ENCODE results near the gene MMP11. TPM values are rescaled to one million over a fixed set of nuclear protein-coding genes. Genes with fewer than 3 reads are reported as not detected.

The MMP11 gene
- total RNA-seq, 4 donors from 2014 or later, result 7.6 to 35.8 (median 8.7) TPM; not detected in 1

DNA sequence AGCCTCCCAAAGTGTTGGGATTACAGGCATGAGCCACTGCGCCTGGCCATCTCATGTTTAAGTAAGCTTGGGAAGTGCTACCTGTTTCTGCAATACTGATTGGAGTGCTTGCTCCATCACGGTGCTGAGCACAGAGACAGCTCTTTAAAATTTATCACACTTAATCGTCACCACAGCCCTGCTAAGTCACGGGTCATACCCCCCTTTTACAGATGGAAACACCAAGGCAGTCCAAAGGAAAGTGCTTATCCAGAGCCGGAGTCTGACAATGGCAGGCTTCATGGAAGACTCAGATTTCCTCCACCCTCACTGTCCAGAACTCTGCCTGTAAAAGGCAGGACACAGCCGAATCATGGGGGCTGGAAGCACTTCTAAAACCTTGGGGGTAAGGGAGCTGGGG, 12.6 kb upstream of the MMP11 start:
- intact Hi-C loops (cut with DNase I; ENCODE audit: low total_unique reads), result no loop called here
- no peaks in the 10 kb centered on the region for H3K36me3 ChIP-seq
- no peak for DNase-seq
- no peak overlapping the region for H3K27ac ChIP-seq
- H3K4me3 ChIP-seq, result no peak overlapping the region
- no peak for TF ChIP-seq POLR2A (IDR thresholded peaks at IDR 0.05)
- TF ChIP-seq, protein P1, sequence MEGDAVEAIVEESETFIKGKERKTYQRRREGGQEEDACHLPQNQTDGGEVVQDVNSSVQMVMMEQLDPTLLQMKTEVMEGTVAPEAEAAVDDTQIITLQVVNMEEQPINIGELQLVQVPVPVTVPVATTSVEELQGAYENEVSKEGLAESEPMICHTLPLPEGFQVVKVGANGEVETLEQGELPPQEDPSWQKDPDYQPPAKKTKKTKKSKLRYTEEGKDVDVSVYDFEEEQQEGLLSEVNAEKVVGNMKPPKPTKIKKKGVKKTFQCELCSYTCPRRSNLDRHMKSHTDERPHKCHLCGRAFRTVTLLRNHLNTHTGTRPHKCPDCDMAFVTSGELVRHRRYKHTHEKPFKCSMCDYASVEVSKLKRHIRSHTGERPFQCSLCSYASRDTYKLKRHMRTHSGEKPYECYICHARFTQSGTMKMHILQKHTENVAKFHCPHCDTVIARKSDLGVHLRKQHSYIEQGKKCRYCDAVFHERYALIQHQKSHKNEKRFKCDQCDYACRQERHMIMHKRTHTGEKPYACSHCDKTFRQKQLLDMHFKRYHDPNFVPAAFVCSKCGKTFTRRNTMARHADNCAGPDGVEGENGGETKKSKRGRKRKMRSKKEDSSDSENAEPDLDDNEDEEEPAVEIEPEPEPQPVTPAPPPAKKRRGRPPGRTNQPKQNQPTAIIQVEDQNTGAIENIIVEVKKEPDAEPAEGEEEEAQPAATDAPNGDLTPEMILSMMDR (IDR thresholded peaks at IDR 0.05), result no peak
- H3K4me1 ChIP-seq, result peaks cover 0 to 3% of the 10 kb centered on the region in 2 donors
- H3K9me3 ChIP-seq, result no peaks in the 10 kb centered on the region
- no peaks in the 10 kb centered on the region for H3K27me3 ChIP-seq

DNA sequence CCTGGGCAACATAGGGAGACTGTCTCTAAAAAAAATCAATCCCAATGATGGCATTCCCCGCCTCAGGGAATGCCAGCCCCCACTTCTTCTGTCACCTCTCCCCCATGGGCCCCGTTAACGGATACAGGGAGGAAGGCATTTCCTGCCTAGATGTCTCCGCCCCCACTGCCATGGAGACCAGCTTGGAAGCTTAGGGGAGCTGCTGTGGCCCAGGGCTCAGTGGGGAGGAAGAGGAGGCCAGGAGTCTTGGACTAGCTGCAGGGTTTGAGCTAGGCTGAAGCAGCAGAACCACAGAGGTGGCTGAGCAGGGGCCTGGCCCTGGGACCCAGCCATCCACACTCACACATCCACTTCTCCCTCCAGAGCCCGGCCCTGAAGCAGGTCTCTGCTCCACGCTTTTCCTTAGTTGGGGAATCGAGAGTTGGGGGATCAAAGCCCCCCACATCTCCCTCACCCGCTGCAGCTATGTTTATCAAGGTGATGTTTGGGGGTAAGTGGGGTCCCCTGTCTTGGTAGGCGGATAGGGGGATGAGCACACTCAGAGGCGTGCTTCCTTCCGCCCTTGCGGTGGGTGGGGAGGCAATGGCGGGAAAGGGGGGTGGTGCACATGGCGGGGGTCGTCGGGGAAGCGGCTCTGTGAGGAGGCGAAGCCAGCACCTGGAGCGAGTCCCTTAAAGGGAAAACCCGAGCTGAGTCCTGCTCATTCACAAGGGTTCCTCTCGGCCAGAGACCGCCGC, 9.6 kb upstream of the MMP11 start, which contains the start of gene C22orf15:
C22orf15 (plus strand) TSS at position 149 of the 737 bp plus-strand sequence; CDS start at position 466, 317 bp downstream.
- H3K4me3 ChIP-seq, result no peak within 1 kb of the TSS
- H3K36me3 ChIP-seq, result no peaks in the 10 kb centered on the region
- TF ChIP-seq POLR2A (IDR thresholded peaks at IDR 0.05), result no peak
- TF ChIP-seq, protein P1 (IDR thresholded peaks at IDR 0.05), result no peak
- intact Hi-C loops (cut with DNase I; ENCODE audit: low total_unique reads), result no loop called here
- H3K27ac ChIP-seq, result no peak within 1 kb of the TSS
- DNase-seq, result no peak
- H3K9me3 ChIP-seq, result no peaks in the 10 kb centered on the region
- H3K4me1 ChIP-seq, result peaks cover 0 to 3% of the 10 kb centered on the region in 2 donors
- no peaks in the 10 kb centered on the region for H3K27me3 ChIP-seq

DNA sequence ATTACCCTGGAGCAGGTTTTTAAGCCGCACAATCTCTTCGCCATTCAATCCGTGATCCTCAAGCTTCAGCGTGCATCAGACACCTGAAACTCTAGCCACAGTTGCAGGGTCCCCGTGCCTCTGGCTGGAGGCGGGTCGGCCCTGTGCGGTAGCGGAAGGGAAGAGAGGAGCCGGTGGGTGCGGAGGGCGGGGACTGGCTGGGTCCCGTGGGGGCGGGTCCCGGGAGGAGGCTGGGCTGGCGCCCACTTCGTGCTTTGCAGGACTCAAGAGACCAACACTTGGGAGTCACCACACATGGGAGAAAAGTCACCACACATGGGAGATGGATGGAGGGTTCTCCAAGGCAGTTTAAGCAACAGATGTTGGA, 9.1 kb upstream of the MMP11 start:
- H3K36me3 ChIP-seq, result no peaks in the 10 kb centered on the region
- intact Hi-C loops (cut with DNase I; ENCODE audit: low total_unique reads), result no loop called here
- H3K27ac ChIP-seq, result no peak overlapping the region
- no peak for DNase-seq
- peaks cover 0 to 3% of the 10 kb centered on the region in 2 donors for H3K4me1 ChIP-seq
- H3K27me3 ChIP-seq, result no peaks in the 10 kb centered on the region
- no peak overlapping the region for H3K4me3 ChIP-seq
- TF ChIP-seq, protein P1 (IDR thresholded peaks at IDR 0.05), result no peak
- no peak for TF ChIP-seq POLR2A (IDR thresholded peaks at IDR 0.05)
- no peaks in the 10 kb centered on the region for H3K9me3 ChIP-seq

DNA sequence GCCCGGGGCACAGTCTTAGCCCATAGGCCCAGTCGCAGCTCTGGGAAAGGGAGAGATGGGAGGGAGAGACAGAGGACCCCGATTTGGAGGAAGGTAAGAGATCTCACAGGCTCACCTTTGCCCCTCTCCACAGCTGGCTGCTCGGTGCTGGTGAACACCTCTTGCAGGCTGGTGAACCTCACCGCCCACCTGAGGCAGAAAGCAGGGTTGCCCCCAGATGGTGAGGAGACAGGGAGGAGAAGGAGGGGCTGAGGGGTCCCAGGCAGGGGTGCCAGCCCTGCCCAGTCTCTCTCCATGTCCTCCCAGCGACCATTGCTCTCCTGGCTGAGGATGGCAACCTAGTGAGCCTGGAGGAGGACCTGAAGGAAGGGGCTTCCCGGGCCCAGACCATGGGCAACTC, 8.7 kb upstream of the MMP11 start:
- H3K4me3 ChIP-seq, result no peak overlapping the region
- no peak for DNase-seq
- no peaks in the 10 kb centered on the region for H3K36me3 ChIP-seq
- no peaks in the 10 kb centered on the region for H3K27me3 ChIP-seq
- intact Hi-C loops (cut with DNase I; ENCODE audit: low total_unique reads), result no loop called here
- H3K9me3 ChIP-seq, result no peaks in the 10 kb centered on the region
- TF ChIP-seq, protein P1 (IDR thresholded peaks at IDR 0.05), result no peak
- no peak for TF ChIP-seq POLR2A (IDR thresholded peaks at IDR 0.05)
- no peak overlapping the region for H3K27ac ChIP-seq
- H3K4me1 ChIP-seq, result peaks cover 0 to 3% of the 10 kb centered on the region in 2 donors
